Measurements from ENCODE around the gene ERF.

ERF gene

GRCh38 chr19:42244347-42245220, 10.3 kb downstream of the ERF start:
- peak overlapping the region; percentile 35 for H3K4me3 ChIP-seq (ENCODE audit: low read depth, low read length)

GRCh38 chr19:42242512-42243409, 12.2 kb downstream of the ERF start, which contains the start of gene GSK3A:
TSS of gene GSK3A (minus strand) at chr19:42242602. CDS start at chr19:42242465, 137 bp downstream.
- peak within 1 kb of the TSS; percentile 82 for H3K4me3 ChIP-seq (ENCODE audit: low read depth, low read length)

GRCh38 chr19:42242069-42242511, 12.8 kb downstream of the ERF start:
- peak overlapping the region; percentile 82 for H3K4me3 ChIP-seq (ENCODE audit: low read depth, low read length)

GRCh38 chr19:42241279-42241678, 13.6 kb downstream of the ERF start:
- peak overlapping the region; percentile 82 for H3K4me3 ChIP-seq (ENCODE audit: low read depth, low read length)

- H3K4me3 ChIP-seq (ENCODE audit: low read depth, low read length) = no peak overlapping the region
These were observed 15.2 kb downstream of the ERF start for GRCh38 chr19:42239544-42240220.

- H3K4me3 ChIP-seq (ENCODE audit: low read depth, low read length) = no peak overlapping the region
These were observed 19.7 kb downstream of the ERF start for GRCh38 chr19:42235181-42235580.

GRCh38 chr19:42234364-42234763, 20.6 kb downstream of the ERF start:
- no peak overlapping the region for H3K4me3 ChIP-seq (ENCODE audit: low read depth, low read length)

GRCh38 chr19:42233678-42234292, 21.1 kb downstream of the ERF start:
- H3K4me3 ChIP-seq (ENCODE audit: low read depth, low read length) = no peak overlapping the region

GRCh38 chr19:42233106-42233505, 21.8 kb downstream of the ERF start:
- H3K4me3 ChIP-seq (ENCODE audit: low read depth, low read length) = no peak overlapping the region

- no peak overlapping the region for H3K4me3 ChIP-seq (ENCODE audit: low read depth, low read length)
These were observed 22.5 kb downstream of the ERF start for GRCh38 chr19:42232435-42232834.

GRCh38 chr19:42230571-42230970, 24.4 kb downstream of the ERF start:
- no peak overlapping the region for H3K4me3 ChIP-seq (ENCODE audit: low read depth, low read length)

- H3K4me3 ChIP-seq (ENCODE audit: low read depth, low read length) = no peak overlapping the region
These were observed 25.0 kb downstream of the ERF start for GRCh38 chr19:42229855-42230351.

- no peak overlapping the region for H3K4me3 ChIP-seq (ENCODE audit: low read depth, low read length)
These were observed 25.6 kb downstream of the ERF start for GRCh38 chr19:42229301-42229854.

- no peak overlapping the region for H3K4me3 ChIP-seq (ENCODE audit: low read depth, low read length)
These were observed 26.3 kb downstream of the ERF start for GRCh38 chr19:42228641-42229040.

- H3K4me3 ChIP-seq (ENCODE audit: low read depth, low read length) = no peak overlapping the region
These were observed 28.0 kb downstream of the ERF start for GRCh38 chr19:42226886-42227285.

GRCh38 chr19:42225718-42226292, 29.1 kb downstream of the ERF start:
- no peak overlapping the region for H3K4me3 ChIP-seq (ENCODE audit: low read depth, low read length)

GRCh38 chr19:42224940-42225717, 29.8 kb downstream of the ERF start:
- no peak overlapping the region for H3K4me3 ChIP-seq (ENCODE audit: low read depth, low read length)

GRCh38 chr19:42220751-42221097, 34.2 kb downstream of the ERF start:
- peak overlapping the region; percentile 89 for H3K4me3 ChIP-seq (ENCODE audit: low read depth, low read length)
